ENCODE results near the gene PTPRD.

DNA sequence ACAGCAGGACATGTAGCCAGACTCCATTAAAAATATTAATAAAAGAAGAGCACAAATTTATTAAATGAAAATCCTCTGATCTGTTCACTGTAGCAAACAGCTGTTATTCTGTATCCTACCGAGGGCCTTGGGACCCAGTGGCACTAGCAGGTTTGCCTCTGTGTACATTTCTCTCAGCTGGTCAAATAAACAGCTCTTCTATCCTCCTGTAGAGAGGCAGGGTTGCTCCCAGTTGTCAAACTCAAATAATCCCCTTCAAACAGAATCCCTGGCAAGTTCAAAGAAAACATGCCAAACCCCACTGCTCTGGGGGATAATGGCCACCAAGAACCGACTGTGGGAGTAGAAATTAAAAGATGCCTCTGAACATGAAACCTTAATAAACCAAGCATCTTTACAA, 1551.2 kb downstream of the PTPRD start:
- TF ChIP-seq POLR2A (IDR thresholded peaks at IDR 0.05; ENCODE audit: borderline replicate concordance, extremely low read depth, insufficient read depth, insufficient read length): no peak
- TF ChIP-seq CEBPB (IDR thresholded peaks at IDR 0.05; ENCODE audit: low read depth): no peak
- TF ChIP-seq, protein P1, sequence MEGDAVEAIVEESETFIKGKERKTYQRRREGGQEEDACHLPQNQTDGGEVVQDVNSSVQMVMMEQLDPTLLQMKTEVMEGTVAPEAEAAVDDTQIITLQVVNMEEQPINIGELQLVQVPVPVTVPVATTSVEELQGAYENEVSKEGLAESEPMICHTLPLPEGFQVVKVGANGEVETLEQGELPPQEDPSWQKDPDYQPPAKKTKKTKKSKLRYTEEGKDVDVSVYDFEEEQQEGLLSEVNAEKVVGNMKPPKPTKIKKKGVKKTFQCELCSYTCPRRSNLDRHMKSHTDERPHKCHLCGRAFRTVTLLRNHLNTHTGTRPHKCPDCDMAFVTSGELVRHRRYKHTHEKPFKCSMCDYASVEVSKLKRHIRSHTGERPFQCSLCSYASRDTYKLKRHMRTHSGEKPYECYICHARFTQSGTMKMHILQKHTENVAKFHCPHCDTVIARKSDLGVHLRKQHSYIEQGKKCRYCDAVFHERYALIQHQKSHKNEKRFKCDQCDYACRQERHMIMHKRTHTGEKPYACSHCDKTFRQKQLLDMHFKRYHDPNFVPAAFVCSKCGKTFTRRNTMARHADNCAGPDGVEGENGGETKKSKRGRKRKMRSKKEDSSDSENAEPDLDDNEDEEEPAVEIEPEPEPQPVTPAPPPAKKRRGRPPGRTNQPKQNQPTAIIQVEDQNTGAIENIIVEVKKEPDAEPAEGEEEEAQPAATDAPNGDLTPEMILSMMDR (IDR thresholded peaks at IDR 0.05 in 2 of 3, conservative IDR thresholded peaks at IDR 0.05 in 1 of 3; ENCODE audit: borderline replicate concordance in 1 of 3, insufficient read depth in 1 of 3, low read depth in 2 of 3, low read length in 2 of 3): no peak
- no peak for TF ChIP-seq REST (IDR thresholded peaks at IDR 0.05; ENCODE audit: low read depth)
- no peak for TF ChIP-seq JUND (IDR thresholded peaks at IDR 0.05)
- TF ChIP-seq TCF7L2 (IDR thresholded peaks at IDR 0.05; ENCODE audit: borderline replicate concordance, extremely low read depth, insufficient read depth, insufficient read length): no peak
- no peak for TF ChIP-seq EZH2phosphoT487 (IDR thresholded peaks at IDR 0.05; ENCODE audit: borderline replicate concordance)
- TF ChIP-seq, protein P2, sequence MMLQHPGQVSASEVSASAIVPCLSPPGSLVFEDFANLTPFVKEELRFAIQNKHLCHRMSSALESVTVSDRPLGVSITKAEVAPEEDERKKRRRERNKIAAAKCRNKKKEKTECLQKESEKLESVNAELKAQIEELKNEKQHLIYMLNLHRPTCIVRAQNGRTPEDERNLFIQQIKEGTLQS (IDR thresholded peaks at IDR 0.05): no peak
- no peak for TF ChIP-seq EZH2 (IDR thresholded peaks at IDR 0.05)
- no peak for TF ChIP-seq SIN3A (IDR thresholded peaks at IDR 0.05; ENCODE audit: low read depth)
- no peak for TF ChIP-seq RAD21 (IDR thresholded peaks at IDR 0.05; ENCODE audit: low read depth)
- no peak for TF ChIP-seq POLR2AphosphoS5 (IDR thresholded peaks at IDR 0.05; ENCODE audit: low read depth, low read length)
- no peak for TF ChIP-seq MAX (IDR thresholded peaks at IDR 0.05)
